K562 (cell line): ENCODE data around the gene AFF1. TPM values are rescaled to one million over a fixed set of nuclear protein-coding genes. Genes with fewer than 3 reads are reported as not detected.

Experiments used
- ATAC-seq: fragments of 200-7000 bp; cut with Tn5 transposase; 3 replicates; pipeline ENCODE4 v1.9.1; 2020; ENCODE audit warnings: moderate library complexity
- BruUV-seq: library from RNA; stranded (reverse); fragments of 400-500 nt; replicated peaks from 2 replicates; lab custom pipeline; 2021; lab: Mats Ljungman, UMichigan
- CTCF ChIA-PET: fragments of 300-600 bp; formaldehyde crosslinking; extraction: SDS; loops from one replicate; lab custom pipeline; 2021; ENCODE audit warnings: low intra/inter-chr PET ratio; lab: Yijun Ruan, JAX
- POLR2A ChIA-PET: fragments of 300-600, 350-650 bp; sonication (Branson Sonifier 250); formaldehyde crosslinking; extraction: SDS; loops from one replicate; lab custom pipeline; 2021; ENCODE audit warnings: antibody characterized with exemption, inconsistent platforms; lab: Yijun Ruan, JAX
- DNase-seq, 4 experiments: peaks; one replicate each; pipeline versions ENCODE4 v3.0.0 to v3.0.0-alpha.2; 2011 to 2018; ENCODE audit warnings: low spot score in 3 of 4, mixed read lengths in 3 of 4; ENCODE audit errors: extremely low read depth in 1 of 4
- FAIRE-seq: peaks from 2 replicates; lab custom pipeline; 2011; peaks lifted over from hg19 to GRCh38; lab: Jason Lieb, UNC
- H2AFZ ChIP-seq: 2 replicates; pipeline ENCODE4 v1.6.0; 2011; ENCODE audit warnings: low read depth, low read length, control low read depth, inconsistent platforms
- H3K27ac ChIP-seq: fragments of 200-600 bp; 3 replicates; pipeline ENCODE4 v1.8.0; 2011; ENCODE audit warnings: low read depth, mild to moderate bottlenecking, control low read depth, inconsistent platforms, low read length, moderate library complexity, mixed read lengths; ENCODE audit errors: extremely low read depth
- H3K27me3 ChIP-seq, 2 experiments: fragments of 300-600 bp in 1 of 2; 2 replicates in 1 of 2; 3 replicates in 1 of 2; pipeline versions ENCODE4 v1.6.0 to v1.8.0; 2011; ENCODE audit warnings: inconsistent platforms in 2 of 2, low read length in 2 of 2, mild to moderate bottlenecking in 1 of 2, mixed read lengths in 1 of 2, moderate library complexity in 1 of 2; ENCODE audit not compliant: control insufficient read depth in 2 of 2, insufficient read depth in 2 of 2
- H3K36me3 ChIP-seq: fragments of 300-600 bp; 3 replicates; pipeline ENCODE4 v1.8.0; 2011; ENCODE audit warnings: mild to moderate bottlenecking, low read length, inconsistent platforms; ENCODE audit not compliant: control insufficient read depth, insufficient read depth
- H3K4me1 ChIP-seq, 2 experiments: fragments of 200-600 bp in 1 of 2; replicated peaks in 1 of 2; 2 replicates in 1 of 2; 3 replicates in 1 of 2; pipeline versions ENCODE4 v1.5.1 to v1.8.0; 2011; ENCODE audit warnings: inconsistent platforms in 2 of 2, low read length in 2 of 2, mild to moderate bottlenecking in 1 of 2, mixed read lengths in 1 of 2, moderate library complexity in 1 of 2; ENCODE audit not compliant: control insufficient read depth in 2 of 2, insufficient read depth in 2 of 2
- H3K4me2 ChIP-seq: 2 replicates; pipeline ENCODE4 v1.6.1; 2011; ENCODE audit warnings: low read length, control low read depth, inconsistent platforms, mixed read lengths; ENCODE audit not compliant: insufficient read depth
- H3K4me3 ChIP-seq: fragments of 200-600 bp; sonication (generic), shearing (Covaris generic); 2 replicates; pipeline ENCODE4 v1.5.1; 2016; ENCODE audit warnings: control low read depth, inconsistent platforms
- H3K79me2 ChIP-seq: fragments of 200-600 bp; 3 replicates; pipeline ENCODE4 v1.8.0; 2011; ENCODE audit warnings: low read length, inconsistent platforms; ENCODE audit not compliant: control insufficient read depth, insufficient read depth
- H3K9ac ChIP-seq, 2 experiments: 2 replicates each; pipeline versions ENCODE4 v1.6.0 to v1.6.1; 2011; ENCODE audit warnings: low read depth in 2 of 2, low read length in 2 of 2, control low read depth in 1 of 2, inconsistent platforms in 1 of 2, mild to moderate bottlenecking in 1 of 2, mixed read lengths in 1 of 2; ENCODE audit not compliant: insufficient read depth in 1 of 2
- H3K9me1 ChIP-seq: one replicate; pipeline ENCODE4 v1.6.0; 2011; ENCODE audit warnings: inconsistent platforms, mild to moderate bottlenecking, low read length, moderate library complexity; ENCODE audit not compliant: control insufficient read depth, insufficient read depth
- H3K9me3 ChIP-seq: replicated peaks from 2 replicates; pipeline ENCODE4 v1.5.1; 2011; ENCODE audit warnings: low read depth, low read length, inconsistent platforms; ENCODE audit not compliant: control insufficient read depth, insufficient read depth
- H4K20me1 ChIP-seq: replicated peaks from 2 replicates; pipeline ENCODE4 v1.6.1; 2011; ENCODE audit warnings: low read length, inconsistent platforms, mixed read lengths; ENCODE audit not compliant: control insufficient read depth, insufficient read depth
- BMI1 ChIP-seq: fragments of 150-350 bp; IDR thresholded peaks from 2 replicates; pipeline ENCODE4 v1.6.1; 2014; ENCODE audit warnings: low read length
- MIER1 ChIP-seq: fragments of 450-650 bp; IDR thresholded peaks from 2 replicates; pipeline ENCODE4 v1.6.1; 2016; ENCODE audit warnings: antibody characterized with exemption, mild to moderate bottlenecking, low read depth
- NBN ChIP-seq: fragments of 450-650 bp; IDR thresholded peaks from 2 replicates; pipeline ENCODE4 v1.6.1; 2016; ENCODE audit warnings: low read depth, mild to moderate bottlenecking
- PCBP2 ChIP-seq: fragments of 200-400 bp; formaldehyde crosslinking; IDR thresholded peaks from 2 replicates; pipeline ENCODE4 v1.6.1; 2018; ENCODE audit warnings: low read length, low read depth, mild to moderate bottlenecking, moderate library complexity; ENCODE audit not compliant: poor library complexity, severe bottlenecking
- SMAD4 ChIP-seq: fragments of 250-450 bp; sonication (Bioruptor Pico); conservative IDR thresholded peaks from 2 replicates; pipeline ENCODE4 v1.8.0; 2021; ENCODE audit warnings: inconsistent platforms, mild to moderate bottlenecking, moderate library complexity
- YBX1 ChIP-seq: fragments of 450-650 bp; IDR thresholded peaks from 2 replicates; pipeline ENCODE4 v1.7.1; 2016; ENCODE audit warnings: mild to moderate bottlenecking
- ZNF445 ChIP-seq: fragments of 250-450 bp; sonication (Bioruptor Pico); IDR thresholded peaks from 2 replicates; pipeline ENCODE4 v1.4.0; 2020; ENCODE audit warnings: low read depth, mild to moderate bottlenecking, moderate library complexity
- ZNF583 ChIP-seq: fragments of 250-450 bp; sonication (Bioruptor Pico); IDR thresholded peaks from 2 replicates; pipeline ENCODE4 v1.4.0; 2020
- WGBS: fragments of 100-300 bp; shearing (Covaris generic); methylation state at CpG from one replicate; pipeline ENCODE4 v1.1.6; 2016; ENCODE audit warnings: low coverage, mixed read lengths; ENCODE audit not compliant: insufficient coverage; ENCODE audit errors: missing lambda C conversion rate; 5-methylcytosine and 5-hydroxymethylcytosine counted together
- in situ Hi-C: fragments of 300-500 bp; cut with MboI; formaldehyde crosslinking; loops from 4 replicates; pipeline ENCODE4 v1.15.0; 2018; ENCODE audit warnings: inconsistent platforms, mixed read lengths
- intact Hi-C: fragments of 100-400 bp; cut with micrococcal nuclease; formaldehyde crosslinking; loops from 2 replicates; pipeline ENCODE4 v1.14.2; 2022
- polyA plus RNA-seq, 8 experiments: library from polyadenylated mRNA; depleted of rRNA in 4 of 8; stranded (reverse) in 5 of 8; unstranded in 3 of 8; fragments of >200 nt; fragmentation: Nextera tagmentation in 2 of 8; fragmentation: Illumina TruSeq in 1 of 8; extraction: Ambion mirVana in 2 of 8; extraction: Trizol in 1 of 8; gene quantifications; 2 replicates each; pipeline versions ENCODE4 v1.2.1 to v1.2.3, GENCODE V29; 2011 to 2014; ENCODE audit warnings: inconsistent platforms in 1 of 8, missing spikeins in 1 of 8
- total RNA-seq, 7 experiments: library from RNA; depleted of rRNA in 6 of 7; stranded (reverse); fragments of >200 nt in 6 of 7; fragmentation: Illumina TruSeq in 2 of 7; extraction: Trizol in 2 of 7; gene quantifications; 2 replicates each; pipeline versions ENCODE4 v1.2.1 to v1.2.3, GENCODE V29; 2011 to 2021; ENCODE audit warnings: low replicate concordance in 1 of 7
- TF ChIP-seq, protein P1 (sequence below): fragments of 450-650 bp; IDR thresholded peaks from 2 replicates; pipeline ENCODE4 v1.6.1; 2016; ENCODE audit warnings: missing biosample characterization, missing genetic modification characterization
- TF ChIP-seq, protein P2 (sequence below): fragments of 250-450 bp; sonication (Bioruptor Pico); IDR thresholded peaks from 2 replicates; pipeline ENCODE4 v1.4.0; 2020; ENCODE audit warnings: mild to moderate bottlenecking, moderate library complexity
- TF ChIP-seq, protein P3 (sequence below): fragments of 200-800 bp; sonication (Bioruptor generic); IDR thresholded peaks from 2 replicates; pipeline ENCODE4 v1.6.1; 2016; ENCODE audit warnings: missing genetic modification characterization, missing compliant biosample characterization
- TF ChIP-seq, protein P4 (sequence below): IDR thresholded peaks from 2 replicates; pipeline ENCODE4 v1.6.1; 2014; ENCODE audit warnings: antibody characterized with exemption
- TF ChIP-seq, protein P5 (sequence below): sonication (generic); IDR thresholded peaks from 2 replicates; pipeline ENCODE4 v1.6.1; 2016

AFF1 gene
- total and polyA plus RNA-seq, 9 of the 15 experiments (the other 6 are each of a cell fraction or from before 2014, with no cell fraction given), result 4.1 to 47.5 (median 17.2) TPM

DNA sequence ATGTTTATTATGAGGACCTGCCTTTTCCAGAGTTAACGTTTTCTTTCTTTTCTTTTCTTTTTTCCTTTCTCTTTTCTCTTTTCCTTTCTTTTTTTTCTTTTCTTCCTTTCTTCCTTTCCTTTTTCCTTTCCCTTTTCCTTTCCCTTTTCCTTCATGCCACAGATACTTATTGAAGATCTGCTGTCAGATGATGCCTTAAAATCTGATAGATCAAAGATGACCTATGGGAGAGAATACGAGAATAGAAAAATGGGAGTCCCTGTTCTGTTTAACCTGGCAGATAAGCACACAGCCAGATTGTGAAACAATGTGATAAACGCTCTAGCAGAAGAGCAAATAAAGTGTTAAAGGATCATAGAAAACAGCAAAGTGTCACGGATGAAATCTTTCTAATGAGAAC lies 38.9 kb downstream of the AFF1 start:
- no peak overlapping the region for H3K4me3 ChIP-seq
- ATAC-seq, result no peak
- no peak overlapping the region for H3K4me2 ChIP-seq
- no TSS peak for BruUV-seq
- peaks cover 22% of the 10 kb centered on the region for H3K79me2 ChIP-seq
- no peaks in the 10 kb centered on the region for H3K27me3 ChIP-seq
- no peak for DNase-seq
- H3K9ac ChIP-seq, result no peak overlapping the region; a peak in 1 of 4 replicates
- WGBS, result 3% methylated on average over 4 of the region's 4 CpGs
- intact Hi-C loops, result no loop called here
- H3K4me1 ChIP-seq, result peaks cover 24 to 35% of the 10 kb centered on the region in 2 experiments
- in situ Hi-C loops, result no loop called here
- H3K9me1 ChIP-seq, result peaks cover 3% of the 10 kb centered on the region
- no peaks in the 10 kb centered on the region for H3K9me3 ChIP-seq
- CTCF ChIA-PET, result no interaction called here
- H2AFZ ChIP-seq, result no peak overlapping the region
- FAIRE-seq, result no peak
- no peaks in the 10 kb centered on the region; the same call in 2 of the 3 replicates for H3K36me3 ChIP-seq
- POLR2A ChIA-PET, result no interaction called here
- peaks cover 4% of the 10 kb centered on the region; the same call in 1 of the 2 replicates for H4K20me1 ChIP-seq
- H3K27ac ChIP-seq, result no peak overlapping the region
- TF ChIP-seq MIER1 (no peak), ZNF583 (CRISPR knock-in tag) (no peak), SMAD4 (no peak), PCBP2 (no peak), BMI1 (no peak), ZNF445 (CRISPR knock-in tag) (no peak), YBX1 (no peak), NBN (peak; percentile 37; the same call in 1 of the 2 replicates)
- TF ChIP-seq, protein P1, sequence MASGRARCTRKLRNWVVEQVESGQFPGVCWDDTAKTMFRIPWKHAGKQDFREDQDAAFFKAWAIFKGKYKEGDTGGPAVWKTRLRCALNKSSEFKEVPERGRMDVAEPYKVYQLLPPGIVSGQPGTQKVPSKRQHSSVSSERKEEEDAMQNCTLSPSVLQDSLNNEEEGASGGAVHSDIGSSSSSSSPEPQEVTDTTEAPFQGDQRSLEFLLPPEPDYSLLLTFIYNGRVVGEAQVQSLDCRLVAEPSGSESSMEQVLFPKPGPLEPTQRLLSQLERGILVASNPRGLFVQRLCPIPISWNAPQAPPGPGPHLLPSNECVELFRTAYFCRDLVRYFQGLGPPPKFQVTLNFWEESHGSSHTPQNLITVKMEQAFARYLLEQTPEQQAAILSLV (tag), result no peak
- TF ChIP-seq, protein P2, sequence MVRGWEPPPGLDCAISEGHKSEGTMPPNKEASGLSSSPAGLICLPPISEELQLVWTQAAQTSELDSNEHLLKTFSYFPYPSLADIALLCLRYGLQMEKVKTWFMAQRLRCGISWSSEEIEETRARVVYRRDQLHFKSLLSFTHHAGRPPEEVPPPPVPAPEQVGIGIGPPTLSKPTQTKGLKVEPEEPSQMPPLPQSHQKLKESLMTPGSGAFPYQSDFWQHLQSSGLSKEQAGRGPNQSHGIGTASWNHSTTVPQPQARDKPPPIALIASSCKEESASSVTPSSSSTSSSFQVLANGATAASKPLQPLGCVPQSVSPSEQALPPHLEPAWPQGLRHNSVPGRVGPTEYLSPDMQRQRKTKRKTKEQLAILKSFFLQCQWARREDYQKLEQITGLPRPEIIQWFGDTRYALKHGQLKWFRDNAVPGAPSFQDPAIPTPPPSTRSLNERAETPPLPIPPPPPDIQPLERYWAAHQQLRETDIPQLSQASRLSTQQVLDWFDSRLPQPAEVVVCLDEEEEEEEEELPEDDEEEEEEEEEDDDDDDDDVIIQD (CRISPR knock-in tag), result no peak
- TF ChIP-seq, protein P3, sequence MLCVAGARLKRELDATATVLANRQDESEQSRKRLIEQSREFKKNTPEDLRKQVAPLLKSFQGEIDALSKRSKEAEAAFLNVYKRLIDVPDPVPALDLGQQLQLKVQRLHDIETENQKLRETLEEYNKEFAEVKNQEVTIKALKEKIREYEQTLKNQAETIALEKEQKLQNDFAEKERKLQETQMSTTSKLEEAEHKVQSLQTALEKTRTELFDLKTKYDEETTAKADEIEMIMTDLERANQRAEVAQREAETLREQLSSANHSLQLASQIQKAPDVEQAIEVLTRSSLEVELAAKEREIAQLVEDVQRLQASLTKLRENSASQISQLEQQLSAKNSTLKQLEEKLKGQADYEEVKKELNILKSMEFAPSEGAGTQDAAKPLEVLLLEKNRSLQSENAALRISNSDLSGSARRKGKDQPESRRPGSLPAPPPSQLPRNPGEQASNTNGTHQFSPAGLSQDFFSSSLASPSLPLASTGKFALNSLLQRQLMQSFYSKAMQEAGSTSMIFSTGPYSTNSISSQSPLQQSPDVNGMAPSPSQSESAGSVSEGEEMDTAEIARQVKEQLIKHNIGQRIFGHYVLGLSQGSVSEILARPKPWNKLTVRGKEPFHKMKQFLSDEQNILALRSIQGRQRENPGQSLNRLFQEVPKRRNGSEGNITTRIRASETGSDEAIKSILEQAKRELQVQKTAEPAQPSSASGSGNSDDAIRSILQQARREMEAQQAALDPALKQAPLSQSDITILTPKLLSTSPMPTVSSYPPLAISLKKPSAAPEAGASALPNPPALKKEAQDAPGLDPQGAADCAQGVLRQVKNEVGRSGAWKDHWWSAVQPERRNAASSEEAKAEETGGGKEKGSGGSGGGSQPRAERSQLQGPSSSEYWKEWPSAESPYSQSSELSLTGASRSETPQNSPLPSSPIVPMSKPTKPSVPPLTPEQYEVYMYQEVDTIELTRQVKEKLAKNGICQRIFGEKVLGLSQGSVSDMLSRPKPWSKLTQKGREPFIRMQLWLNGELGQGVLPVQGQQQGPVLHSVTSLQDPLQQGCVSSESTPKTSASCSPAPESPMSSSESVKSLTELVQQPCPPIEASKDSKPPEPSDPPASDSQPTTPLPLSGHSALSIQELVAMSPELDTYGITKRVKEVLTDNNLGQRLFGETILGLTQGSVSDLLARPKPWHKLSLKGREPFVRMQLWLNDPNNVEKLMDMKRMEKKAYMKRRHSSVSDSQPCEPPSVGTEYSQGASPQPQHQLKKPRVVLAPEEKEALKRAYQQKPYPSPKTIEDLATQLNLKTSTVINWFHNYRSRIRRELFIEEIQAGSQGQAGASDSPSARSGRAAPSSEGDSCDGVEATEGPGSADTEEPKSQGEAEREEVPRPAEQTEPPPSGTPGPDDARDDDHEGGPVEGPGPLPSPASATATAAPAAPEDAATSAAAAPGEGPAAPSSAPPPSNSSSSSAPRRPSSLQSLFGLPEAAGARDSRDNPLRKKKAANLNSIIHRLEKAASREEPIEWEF, result no peak
- TF ChIP-seq, protein P4, sequence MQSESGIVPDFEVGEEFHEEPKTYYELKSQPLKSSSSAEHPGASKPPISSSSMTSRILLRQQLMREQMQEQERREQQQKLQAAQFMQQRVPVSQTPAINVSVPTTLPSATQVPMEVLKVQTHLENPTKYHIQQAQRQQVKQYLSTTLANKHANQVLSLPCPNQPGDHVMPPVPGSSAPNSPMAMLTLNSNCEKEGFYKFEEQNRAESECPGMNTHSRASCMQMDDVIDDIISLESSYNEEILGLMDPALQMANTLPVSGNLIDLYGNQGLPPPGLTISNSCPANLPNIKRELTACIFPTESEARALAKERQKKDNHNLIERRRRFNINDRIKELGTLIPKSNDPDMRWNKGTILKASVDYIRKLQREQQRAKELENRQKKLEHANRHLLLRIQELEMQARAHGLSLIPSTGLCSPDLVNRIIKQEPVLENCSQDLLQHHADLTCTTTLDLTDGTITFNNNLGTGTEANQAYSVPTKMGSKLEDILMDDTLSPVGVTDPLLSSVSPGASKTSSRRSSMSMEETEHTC, result no peak
- TF ChIP-seq, protein P5, sequence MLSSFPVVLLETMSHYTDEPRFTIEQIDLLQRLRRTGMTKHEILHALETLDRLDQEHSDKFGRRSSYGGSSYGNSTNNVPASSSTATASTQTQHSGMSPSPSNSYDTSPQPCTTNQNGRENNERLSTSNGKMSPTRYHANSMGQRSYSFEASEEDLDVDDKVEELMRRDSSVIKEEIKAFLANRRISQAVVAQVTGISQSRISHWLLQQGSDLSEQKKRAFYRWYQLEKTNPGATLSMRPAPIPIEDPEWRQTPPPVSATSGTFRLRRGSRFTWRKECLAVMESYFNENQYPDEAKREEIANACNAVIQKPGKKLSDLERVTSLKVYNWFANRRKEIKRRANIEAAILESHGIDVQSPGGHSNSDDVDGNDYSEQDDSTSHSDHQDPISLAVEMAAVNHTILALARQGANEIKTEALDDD, result no peak
